IgD-negative memory B cell (primary cell): ENCODE measurements around the gene SKA2. TPM values are rescaled to one million over a fixed set of nuclear protein-coding genes. Genes with fewer than 3 reads are reported as not detected.
"Not testable (repeated sequence)": the region's sequence is repeated elsewhere in the genome, so short reads cannot be mapped to it uniquely, and the experiment has no call there.

Experiments
- H3K27ac Mint-ChIP-seq, 3 donors: one replicate each; pipeline ENCODE4 v1.8.0; 2020 to 2022; ENCODE audit warnings: mild to moderate bottlenecking in 3 of 3, mixed read lengths in 3 of 3, moderate library complexity in 1 of 3
- H3K27me3 Mint-ChIP-seq: one replicate; pipeline ENCODE4 v1.8.0; 2021; ENCODE audit warnings: mixed read lengths
- H3K36me3 Mint-ChIP-seq: one replicate; pipeline ENCODE4 v1.8.0; 2020; ENCODE audit warnings: mild to moderate bottlenecking, mixed read lengths
- H3K4me1 Mint-ChIP-seq, 3 donors: one replicate each; pipeline ENCODE4 v1.8.0; 2020 to 2022; ENCODE audit warnings: mixed read lengths in 3 of 3, mild to moderate bottlenecking in 1 of 3
- H3K4me3 Mint-ChIP-seq, 4 donors: one replicate each; pipeline ENCODE4 v1.8.0; 2020 to 2022; ENCODE audit warnings: mild to moderate bottlenecking in 4 of 4, mixed read lengths in 4 of 4, moderate library complexity in 3 of 4
- H3K9me3 Mint-ChIP-seq, 3 donors: one replicate each; pipeline ENCODE4 v1.8.0; 2020 to 2021; ENCODE audit warnings: mixed read lengths in 3 of 3, mild to moderate bottlenecking in 1 of 3
- polyA plus RNA-seq: library from polyadenylated mRNA; unstranded; fragments of 300-500 nt; fragmentation: Illumina TruSeq; gene quantifications from one replicate; pipeline ENCODE4 v1.2.3, GENCODE V29; 2021

SKA2 gene
- polyA plus RNA-seq, 1 donor from 2014 or later, result 31.4 TPM

GRCh38 chr17:59165933-59166342 lies 11.0 kb upstream of the SKA2 start:
- no peaks in the 10 kb centered on the region for H3K9me3 Mint-ChIP-seq
- H3K4me1 Mint-ChIP-seq, result peaks cover 6 to 8% (median 6%) of the 10 kb centered on the region in 3 donors
- no peaks in the 10 kb centered on the region for H3K27me3 Mint-ChIP-seq
- peak overlapping the region in 2 of 4 donors; percentile 65 to 67 for H3K4me3 Mint-ChIP-seq
- H3K27ac Mint-ChIP-seq, result peak overlapping the region; percentile 16 to 77 (median 17)
- H3K36me3 Mint-ChIP-seq, result no peaks in the 10 kb centered on the region

- Mint-ChIP-seq H3K27ac (no peak overlapping the region), H3K27me3 (peaks cover 1% of the 10 kb centered on the region), H3K9me3 (no peaks in the 10 kb centered on the region), H3K36me3 (no peaks in the 10 kb centered on the region), H3K4me1 (peaks cover 10 to 21% (median 14%) of the 10 kb centered on the region in 3 donors), H3K4me3 (no peak overlapping the region)
Measured at GRCh38 chr17:59161477-59161876, 6.5 kb upstream of the SKA2 start.

- Mint-ChIP-seq H3K27ac (peak overlapping the region in 2 of 3 donors; percentile 46 to 67), H3K4me1 (peaks cover 3 to 15% (median 10%) of the 10 kb centered on the region in 3 donors), H3K27me3 (peaks cover 1% of the 10 kb centered on the region), H3K36me3 (no peaks in the 10 kb centered on the region), H3K4me3 (peak overlapping the region in 2 of 4 donors; percentile 83 to 86), H3K9me3 (no peaks in the 10 kb centered on the region)
Measured at GRCh38 chr17:59160157-59161025, 5.4 kb upstream of the SKA2 start.

GRCh38 chr17:59155439-59156177 lies 622 bp upstream of the SKA2 start, which contains the start of gene PRR11:
PRR11 (plus strand) TSS chr17:59155746; CDS start chr17:59169753, 14,007 bp downstream.
- Mint-ChIP-seq H3K4me1 (peaks cover 8 to 20% (median 20%) of the 10 kb centered on the region in 3 donors), H3K36me3 (no peaks in the 10 kb centered on the region), H3K27me3 (peaks cover 1% of the 10 kb centered on the region), H3K9me3 (no peaks in the 10 kb centered on the region), H3K4me3 (peak within 1 kb of the TSS in 1 of 4 donors; percentile 5), H3K27ac (no peak within 1 kb of the TSS)

GRCh38 chr17:59154292-59154720 lies 680 bp downstream of the SKA2 start:
- H3K27ac Mint-ChIP-seq, result no peak overlapping the region
- H3K27me3 Mint-ChIP-seq, result peaks cover 1% of the 10 kb centered on the region

GRCh38 chr17:59152925-59153324 lies 2.1 kb downstream of the SKA2 start:
- Mint-ChIP-seq H3K4me1 (peaks cover 10 to 15% (median 11%) of the 10 kb centered on the region in 3 donors), H3K9me3 (no peaks in the 10 kb centered on the region), H3K4me3 (peak overlapping the region in 2 of 4 donors; percentile 26 to 75), H3K27ac (peak overlapping the region in 1 of 3 donors; percentile 20), H3K36me3 (no peaks in the 10 kb centered on the region), H3K27me3 (peaks cover 1% of the 10 kb centered on the region)

More at GRCh38 chr17:59154292-59154720, 680 bp downstream of the SKA2 start:
- H3K36me3 Mint-ChIP-seq, result no peaks in the 10 kb centered on the region
- no peaks in the 10 kb centered on the region for H3K9me3 Mint-ChIP-seq
- peaks cover 11 to 17% (median 16%) of the 10 kb centered on the region in 3 donors for H3K4me1 Mint-ChIP-seq
- no peak overlapping the region for H3K4me3 Mint-ChIP-seq

GRCh38 chr17:59151591-59151990 lies 3.4 kb downstream of the SKA2 start:
- H3K27me3 Mint-ChIP-seq, result no peaks in the 10 kb centered on the region
- no peaks in the 10 kb centered on the region for H3K36me3 Mint-ChIP-seq
- H3K9me3 Mint-ChIP-seq, result no peaks in the 10 kb centered on the region
- H3K27ac Mint-ChIP-seq, result no peak overlapping the region
- H3K4me3 Mint-ChIP-seq, result peak overlapping the region in 1 of 4 donors; percentile 30
- peaks cover 11 to 15% (median 11%) of the 10 kb centered on the region in 3 donors for H3K4me1 Mint-ChIP-seq

- H3K27ac Mint-ChIP-seq, result no peak overlapping the region
- peaks cover 11 to 15% (median 11%) of the 10 kb centered on the region in 3 donors for H3K4me1 Mint-ChIP-seq
- no peaks in the 10 kb centered on the region for H3K36me3 Mint-ChIP-seq
- H3K9me3 Mint-ChIP-seq, result no peaks in the 10 kb centered on the region
- no peak overlapping the region for H3K4me3 Mint-ChIP-seq
- no peaks in the 10 kb centered on the region for H3K27me3 Mint-ChIP-seq
Measured at GRCh38 chr17:59151006-59151405, 4.0 kb downstream of the SKA2 start.

GRCh38 chr17:59149841-59150511 lies 5.0 kb downstream of the SKA2 start:
- no peaks in the 10 kb centered on the region for H3K27me3 Mint-ChIP-seq
- no peak overlapping the region for H3K27ac Mint-ChIP-seq
- peaks cover 11 to 18% (median 11%) of the 10 kb centered on the region in 3 donors for H3K4me1 Mint-ChIP-seq
- no peaks in the 10 kb centered on the region for H3K36me3 Mint-ChIP-seq
- no peaks in the 10 kb centered on the region for H3K9me3 Mint-ChIP-seq
- H3K4me3 Mint-ChIP-seq, result peak overlapping the region in 1 of 4 donors; percentile 35

GRCh38 chr17:59149051-59149450 lies 5.9 kb downstream of the SKA2 start:
- no peaks in the 10 kb centered on the region for H3K36me3 Mint-ChIP-seq
- H3K27me3 Mint-ChIP-seq, result no peaks in the 10 kb centered on the region
- no peak overlapping the region for H3K27ac Mint-ChIP-seq
- peaks cover 11 to 20% (median 11%) of the 10 kb centered on the region in 3 donors for H3K4me1 Mint-ChIP-seq
- no peaks in the 10 kb centered on the region for H3K9me3 Mint-ChIP-seq
- H3K4me3 Mint-ChIP-seq, result no peak overlapping the region

GRCh38 chr17:59145571-59146096 lies 9.4 kb downstream of the SKA2 start:
- no peak overlapping the region for H3K27ac Mint-ChIP-seq
- peaks cover 6 to 8% (median 6%) of the 10 kb centered on the region in 3 donors for H3K4me1 Mint-ChIP-seq
- H3K27me3 Mint-ChIP-seq, result no peaks in the 10 kb centered on the region
- H3K36me3 Mint-ChIP-seq, result no peaks in the 10 kb centered on the region
- H3K9me3 Mint-ChIP-seq, result no peaks in the 10 kb centered on the region
- no peak overlapping the region for H3K4me3 Mint-ChIP-seq

- Mint-ChIP-seq H3K27me3 (no peaks in the 10 kb centered on the region), H3K9me3 (no peaks in the 10 kb centered on the region), H3K4me1 (peaks cover 0 to 5% (median 2%) of the 10 kb centered on the region in 3 donors), H3K36me3 (no peaks in the 10 kb centered on the region), H3K27ac (no peak overlapping the region), H3K4me3 (no peak overlapping the region)
Measured at GRCh38 chr17:59141860-59142259, 13.1 kb downstream of the SKA2 start.

GRCh38 chr17:59139939-59140338 lies 15.0 kb downstream of the SKA2 start:
- Mint-ChIP-seq H3K4me3 (no peak overlapping the region), H3K4me1 (peaks cover 0 to 2% (median 1%) of the 10 kb centered on the region in 3 donors), H3K27ac (no peak overlapping the region), H3K36me3 (no peaks in the 10 kb centered on the region), H3K9me3 (no peaks in the 10 kb centered on the region), H3K27me3 (no peaks in the 10 kb centered on the region)

- H3K27ac Mint-ChIP-seq, H3K27me3 Mint-ChIP-seq, H3K4me1 Mint-ChIP-seq, H3K4me3 Mint-ChIP-seq, H3K36me3 Mint-ChIP-seq, H3K9me3 Mint-ChIP-seq: not testable (repeated sequence)
Measured at GRCh38 chr17:59138339-59138738, 16.6 kb downstream of the SKA2 start.
